ENCODE measurements around the gene LMF2.
"Not testable (repeated sequence)": the region's sequence is repeated elsewhere in the genome, so short reads cannot be mapped to it uniquely, and the experiment has no call there.

Gene LMF2

GRCh38 chr22:50533856-50534711 lies 26.6 kb upstream of the LMF2 start:
- not testable (repeated sequence) for DNase-seq

- no peak for DNase-seq
Observed at GRCh38 chr22:50532824-50533796, 25.6 kb upstream of the LMF2 start.

- DNase-seq, result peak; percentile 8
Observed at GRCh38 chr22:50531962-50532674, 24.6 kb upstream of the LMF2 start.

- DNase-seq, result peak; percentile 69
Observed at GRCh38 chr22:50531546-50531961, 24.1 kb upstream of the LMF2 start.

GRCh38 chr22:50530877-50531545 lies 23.5 kb upstream of the LMF2 start:
- DNase-seq, result peak; percentile 86

- no peak for DNase-seq
Observed at GRCh38 chr22:50530580-50530876, 23.0 kb upstream of the LMF2 start.

GRCh38 chr22:50529897-50530579 lies 22.5 kb upstream of the LMF2 start, which contains the start of gene TYMP:
TSS of gene TYMP (minus strand) at chr22:50530012. CDS start at chr22:50529709, 303 bp downstream.
- DNase-seq, result peak; percentile 71

GRCh38 chr22:50529416-50529896 lies 22.0 kb upstream of the LMF2 start:
- DNase-seq, result no peak

GRCh38 chr22:50528682-50529415 lies 21.3 kb upstream of the LMF2 start:
- no peak for DNase-seq

- no peak for DNase-seq
Observed at GRCh38 chr22:50527921-50528681, 20.6 kb upstream of the LMF2 start.

GRCh38 chr22:50526834-50527801 lies 19.6 kb upstream of the LMF2 start:
- peak; percentile 50 for DNase-seq

- DNase-seq, result peak; percentile 86
Observed at GRCh38 chr22:50526108-50526833, 18.8 kb upstream of the LMF2 start.

GRCh38 chr22:50525858-50526107 lies 18.3 kb upstream of the LMF2 start:
- no peak for DNase-seq

GRCh38 chr22:50525104-50525857 lies 17.8 kb upstream of the LMF2 start, which contains the start of gene SCO2:
TSS of gene SCO2 (minus strand) at chr22:50525598. CDS start at chr22:50524411, 1,187 bp downstream.
- peak; percentile 98 for DNase-seq

- DNase-seq, result no peak
Observed at GRCh38 chr22:50524676-50525103, 17.2 kb upstream of the LMF2 start.

GRCh38 chr22:50523806-50524675 lies 16.5 kb upstream of the LMF2 start:
- DNase-seq, result no peak

- no peak for DNase-seq
Observed at GRCh38 chr22:50523458-50523805, 15.9 kb upstream of the LMF2 start.
